HCT116 (cell line): ENCODE results near the gene TSPYL2. TPM values are rescaled to one million over a fixed set of nuclear protein-coding genes. Genes with fewer than 3 reads are reported as not detected.

ENCODE experiments used
- ATAC-seq: fragments of 200-7000 bp; cut with Tn5 transposase; 2 replicates; pipeline ENCODE4 v1.9.1; 2020; ENCODE audit warnings: mild to moderate bottlenecking, moderate library complexity
- BruUV-seq: library from RNA; stranded (reverse); fragments of 400-500 nt; replicated peaks from 2 replicates; lab custom pipeline; 2021; lab: Mats Ljungman, UMichigan
- CTCF ChIA-PET: fragments of 300-600 bp; sonication (Branson Sonifier 250); formaldehyde crosslinking; loops from one replicate; lab custom pipeline; 2021; ENCODE audit warnings: antibody characterized with exemption; lab: Charles Lee
- POLR2A ChIA-PET: fragments of 300-600, 350-600 bp; sonication (Branson Sonifier 250); formaldehyde crosslinking; loops from one replicate; lab custom pipeline; 2021; ENCODE audit warnings: antibody characterized with exemption; lab: Charles Lee
- RAD21 ChIA-PET, 2 experiments: fragments of 300-600 bp; sonication (Branson Sonifier 250); formaldehyde crosslinking; loops; one replicate each; lab custom pipeline; 2023; ENCODE audit warnings: low total read pairs in 2 of 2; ENCODE audit not compliant: uncharacterized antibody in 2 of 2, unreplicated experiment in 2 of 2, low non-redundant PET in 1 of 2; lab: Charles Lee
- DNase-seq: peaks from one replicate; pipeline ENCODE4 v3.0.0-alpha.2; 2010; ENCODE audit warnings: low read depth, low spot score
- H2AFZ ChIP-seq: fragments of 200-600 bp; shearing (Covaris generic), sonication (generic); 2 replicates; pipeline ENCODE4 v1.6.1; 2017; ENCODE audit warnings: low read depth, mixed run types, mixed read lengths, antibody characterized with exemption, low read length; ENCODE audit not compliant: poor library complexity, severe bottlenecking
- H3K27ac ChIP-seq: 2 replicates; pipeline ENCODE4 v1.5.1; 2012; ENCODE audit warnings: low read depth, low read length
- H3K27me3 ChIP-seq: fragments of 200-600 bp; sonication (generic); 2 replicates; pipeline ENCODE4 v1.6.1; 2016; ENCODE audit warnings: mixed run types, low read length, mixed read lengths; ENCODE audit not compliant: insufficient read depth
- H3K36me3 ChIP-seq, 2 experiments: fragments of 200-500 bp in 1 of 2; fragments of 200-600 bp in 1 of 2; sonication (Bioruptor generic) in 1 of 2; sonication (generic) in 1 of 2; 2 replicates each; pipeline versions ENCODE4 v1.5.1 to v1.6.1; 2014 to 2016; ENCODE audit warnings: low read length in 2 of 2, inconsistent platforms in 1 of 2, mixed read lengths in 1 of 2, mixed run types in 1 of 2; ENCODE audit not compliant: insufficient read depth in 2 of 2, control insufficient read depth in 1 of 2
- H3K4me1 ChIP-seq, 2 experiments: fragments of 200-600 bp in 1 of 2; sonication (generic) in 1 of 2; 2 replicates each; pipeline versions ENCODE4 v1.5.1 to v1.6.1; 2012 to 2017; ENCODE audit warnings: low read length in 2 of 2, inconsistent platforms in 1 of 2, mild to moderate bottlenecking in 1 of 2, mixed read lengths in 1 of 2, mixed run types in 1 of 2, moderate library complexity in 1 of 2; ENCODE audit not compliant: insufficient read depth in 2 of 2, control insufficient read depth in 1 of 2
- H3K4me2 ChIP-seq: fragments of 200-600 bp; sonication (generic); 2 replicates; pipeline ENCODE4 v1.6.1; 2017; ENCODE audit warnings: mixed run types, low read length, mixed read lengths
- H3K4me3 ChIP-seq, 2 experiments: fragments of 200-600 bp in 1 of 2; sonication (generic) in 1 of 2; replicated peaks in 1 of 2; 2 replicates each; pipeline ENCODE4 v1.5.1; 2011 to 2016; ENCODE audit warnings: low read length in 2 of 2, control low read depth in 1 of 2, low read depth in 1 of 2, mild to moderate bottlenecking in 1 of 2, mixed read lengths in 1 of 2, mixed run types in 1 of 2
- H3K79me2 ChIP-seq: fragments of 200-600 bp; sonication (generic); 2 replicates; pipeline ENCODE4 v1.6.1; 2017; ENCODE audit warnings: mild to moderate bottlenecking, mixed run types, low read length, moderate library complexity, mixed read lengths; ENCODE audit not compliant: insufficient read depth
- H3K9ac ChIP-seq: fragments of 200-600 bp; sonication (generic); 2 replicates; pipeline ENCODE4 v1.6.1; 2016; ENCODE audit warnings: low read length, mixed read lengths
- H3K9me2 ChIP-seq: fragments of 200-600 bp; sonication (generic), shearing (Covaris generic); 2 replicates; pipeline ENCODE4 v1.6.1; 2017; ENCODE audit warnings: mixed run types, mild to moderate bottlenecking, moderate library complexity; ENCODE audit not compliant: insufficient read depth
- H3K9me3 ChIP-seq, 2 experiments: fragments of 200-500 bp in 1 of 2; fragments of 200-600 bp in 1 of 2; sonication (Bioruptor generic) in 1 of 2; sonication (generic) in 1 of 2; 2 replicates each; pipeline ENCODE4 v1.6.1; 2014 to 2017; ENCODE audit warnings: low read length in 2 of 2, mixed read lengths in 2 of 2, inconsistent platforms in 1 of 2, low read depth in 1 of 2, mild to moderate bottlenecking in 1 of 2, mixed run types in 1 of 2, moderate library complexity in 1 of 2; ENCODE audit not compliant: control insufficient read depth in 1 of 2, insufficient read depth in 1 of 2
- H4K20me1 ChIP-seq: fragments of 200-600 bp; sonication (generic), shearing (Covaris generic); 2 replicates; pipeline ENCODE4 v1.6.1; 2017; ENCODE audit warnings: mixed run types, mild to moderate bottlenecking, moderate library complexity; ENCODE audit not compliant: insufficient read depth
- EZH2 ChIP-seq: fragments of 200-600 bp; sonication (generic); IDR thresholded peaks from 2 replicates; pipeline ENCODE4 v1.6.1; 2017; ENCODE audit warnings: antibody characterized with exemption, mixed run types
- FOSL1 ChIP-seq: IDR thresholded peaks from 2 replicates; pipeline ENCODE4 v1.6.1; 2012; ENCODE audit warnings: low read depth
- JUND ChIP-seq: IDR thresholded peaks from 2 replicates; pipeline ENCODE4 v1.6.1; 2012
- POLR2A ChIP-seq: IDR thresholded peaks from 2 replicates; pipeline ENCODE4 v1.7.0; 2011; ENCODE audit warnings: borderline replicate concordance; ENCODE audit not compliant: insufficient read depth, insufficient read length; ENCODE audit errors: extremely low read depth
- POLR2AphosphoS5 ChIP-seq: IDR thresholded peaks from 2 replicates; pipeline ENCODE4 v1.6.1; 2011; ENCODE audit warnings: mild to moderate bottlenecking, low read depth, low read length, moderate library complexity
- RAD21 ChIP-seq: IDR thresholded peaks from 2 replicates; pipeline ENCODE4 v1.6.1; 2012; ENCODE audit warnings: low read depth, mild to moderate bottlenecking
- SP1 ChIP-seq: IDR thresholded peaks from 2 replicates; pipeline ENCODE4 v1.6.1; 2012; ENCODE audit warnings: low read depth
- YY1 ChIP-seq: IDR thresholded peaks from 2 replicates; pipeline ENCODE4 v1.6.1; 2011; ENCODE audit warnings: low read length, low read depth, moderate library complexity, mild to moderate bottlenecking; ENCODE audit not compliant: insufficient replicate concordance; ENCODE audit errors: extremely low read depth
- ZFX ChIP-seq: fragments of 450-650 bp; IDR thresholded peaks from 2 replicates; pipeline ENCODE4 v1.6.1; 2017
- ZNF274 ChIP-seq: fragments of 200-500 bp; sonication (Bioruptor generic); IDR thresholded peaks from 2 replicates; pipeline ENCODE4 v1.6.1; 2014; ENCODE audit warnings: mild to moderate bottlenecking, low read depth, low read length, inconsistent platforms
- intact Hi-C: fragments of 100-400 bp; cut with micrococcal nuclease; formaldehyde crosslinking; loops from 2 replicates; pipeline ENCODE4 v1.10.0; 2022
- total RNA-seq: library from RNA; stranded (reverse); gene quantifications from one replicate; pipeline ENCODE4 v1.2.1, GENCODE V29; 2021; ENCODE audit not compliant: unreplicated experiment
- TF ChIP-seq, protein P1 (sequence below): IDR thresholded peaks from 2 replicates; pipeline ENCODE4 v1.6.1; 2012; ENCODE audit warnings: low read depth

The TSPYL2 gene
- total RNA-seq, 1 experiment from 2014 or later, result 19.2 TPM

DNA sequence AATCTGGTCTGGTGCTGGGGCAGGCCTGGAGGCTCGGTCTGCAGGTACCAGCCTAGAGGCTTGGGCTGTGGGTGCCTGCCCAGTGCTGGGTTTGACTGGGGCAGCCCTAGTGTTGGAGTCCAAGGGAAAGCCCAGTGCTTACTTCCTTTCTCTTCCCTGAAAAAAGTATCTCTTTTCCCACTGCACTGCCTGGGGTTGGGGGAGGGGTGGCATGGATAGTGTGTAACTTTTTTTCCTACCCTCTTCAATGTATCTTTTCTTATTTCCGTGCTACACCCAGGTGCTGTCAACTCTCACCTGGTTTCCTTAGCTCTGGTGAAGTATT is 33.3 kb downstream of the TSPYL2 start:
- Histone ChIP-seq H3K27ac (no peak overlapping the region), H3K9me3 (no peaks in the 10 kb centered on the region), H3K4me1 (no peaks in the 10 kb centered on the region), H3K27me3 (no peaks in the 10 kb centered on the region), H2AFZ (no peak overlapping the region)
- ChIA-PET RAD21 (no interaction called here), CTCF (no interaction called here)
- intact Hi-C loops, result loop anchor here (10.0 kb wide), 1 partner anchor 99 kb away; no protein-coding TSS in a partner anchor
- TF ChIP-seq POLR2A, result no peak
- no peak for TF ChIP-seq RAD21
- no peak for TF ChIP-seq EZH2
- no peak for TF ChIP-seq JUND
- TF ChIP-seq ZFX, result no peak
- TF ChIP-seq SP1, result no peak
- no peak for TF ChIP-seq FOSL1
- TF ChIP-seq, protein P1, sequence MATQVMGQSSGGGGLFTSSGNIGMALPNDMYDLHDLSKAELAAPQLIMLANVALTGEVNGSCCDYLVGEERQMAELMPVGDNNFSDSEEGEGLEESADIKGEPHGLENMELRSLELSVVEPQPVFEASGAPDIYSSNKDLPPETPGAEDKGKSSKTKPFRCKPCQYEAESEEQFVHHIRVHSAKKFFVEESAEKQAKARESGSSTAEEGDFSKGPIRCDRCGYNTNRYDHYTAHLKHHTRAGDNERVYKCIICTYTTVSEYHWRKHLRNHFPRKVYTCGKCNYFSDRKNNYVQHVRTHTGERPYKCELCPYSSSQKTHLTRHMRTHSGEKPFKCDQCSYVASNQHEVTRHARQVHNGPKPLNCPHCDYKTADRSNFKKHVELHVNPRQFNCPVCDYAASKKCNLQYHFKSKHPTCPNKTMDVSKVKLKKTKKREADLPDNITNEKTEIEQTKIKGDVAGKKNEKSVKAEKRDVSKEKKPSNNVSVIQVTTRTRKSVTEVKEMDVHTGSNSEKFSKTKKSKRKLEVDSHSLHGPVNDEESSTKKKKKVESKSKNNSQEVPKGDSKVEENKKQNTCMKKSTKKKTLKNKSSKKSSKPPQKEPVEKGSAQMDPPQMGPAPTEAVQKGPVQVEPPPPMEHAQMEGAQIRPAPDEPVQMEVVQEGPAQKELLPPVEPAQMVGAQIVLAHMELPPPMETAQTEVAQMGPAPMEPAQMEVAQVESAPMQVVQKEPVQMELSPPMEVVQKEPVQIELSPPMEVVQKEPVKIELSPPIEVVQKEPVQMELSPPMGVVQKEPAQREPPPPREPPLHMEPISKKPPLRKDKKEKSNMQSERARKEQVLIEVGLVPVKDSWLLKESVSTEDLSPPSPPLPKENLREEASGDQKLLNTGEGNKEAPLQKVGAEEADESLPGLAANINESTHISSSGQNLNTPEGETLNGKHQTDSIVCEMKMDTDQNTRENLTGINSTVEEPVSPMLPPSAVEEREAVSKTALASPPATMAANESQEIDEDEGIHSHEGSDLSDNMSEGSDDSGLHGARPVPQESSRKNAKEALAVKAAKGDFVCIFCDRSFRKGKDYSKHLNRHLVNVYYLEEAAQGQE, result no peak
- TF ChIP-seq POLR2AphosphoS5, result no peak
- no peak for TF ChIP-seq YY1
- no peak for TF ChIP-seq ZNF274
- TF ChIP-seq, all 23 proteins: peak for 0
- H4K20me1 ChIP-seq, result no peaks in the 10 kb centered on the region
- no peak overlapping the region for H3K4me2 ChIP-seq
- H3K9ac ChIP-seq, result no peak overlapping the region
- H3K4me3 ChIP-seq, result no peak overlapping the region
- no peak for DNase-seq
- H3K79me2 ChIP-seq, result no peaks in the 10 kb centered on the region
- ATAC-seq, result no peak
- H3K36me3 ChIP-seq, result no peaks in the 10 kb centered on the region
- POLR2A ChIA-PET, result no interaction called here
- BruUV-seq, result no TSS peak
- no peaks in the 10 kb centered on the region for H3K9me2 ChIP-seq
